Pancreas (tissue), 10 donors: ENCODE results near the gene SCNN1A. TPM values are rescaled to one million over a fixed set of nuclear protein-coding genes. Genes with fewer than 3 reads are reported as not detected.

Experiments
- ATAC-seq, 4 donors: fragments of 200-7000 bp; cut with Tn5 transposase; one replicate each; pipeline versions ENCODE4 v1.8.0 to v1.9.1; 2020; ENCODE audit warnings: mild to moderate bottlenecking in 4 of 4, moderate library complexity in 4 of 4
- DNase-seq, 6 donors: peaks; one replicate each; pipeline ENCODE4 v3.0.0-alpha.2; 2020
- FAIRE-seq: peaks from 2 replicates; lab custom pipeline; 2012; peaks lifted over from hg19 to GRCh38; lab: Jason Lieb, UNC
- H3K27ac ChIP-seq, 4 donors: fragments of 200-600 bp; sonication (generic); 1 replicate in 3 of 4; 2 replicates in 1 of 4; pipeline versions ENCODE4 v1.5.0 to v1.8.0; 2020
- H3K27me3 ChIP-seq, 4 donors: fragments of 200-600 bp; one replicate each; pipeline ENCODE4 v1.8.0; 2021
- H3K36me3 ChIP-seq, 3 donors: fragments of 200-600 bp; sonication (generic) in 1 of 3; one replicate each; pipeline versions ENCODE4 v1.5.0 to v1.8.0; 2020 to 2021
- H3K4me1 ChIP-seq, 3 donors: fragments of 200-600 bp; one replicate each; pipeline ENCODE4 v1.8.0; 2021
- H3K4me3 ChIP-seq, 4 donors: fragments of 200-600 bp; sonication (generic) in 2 of 4; one replicate each; pipeline versions ENCODE4 v1.5.0 to v1.8.0; 2020 to 2021
- H3K9me3 ChIP-seq, 4 donors: fragments of 200-600 bp; one replicate each; pipeline ENCODE4 v1.8.0; 2021
- CTCF ChIP-seq, 4 donors: fragments of 200-600 bp; sonication (generic) in 3 of 4; IDR thresholded peaks; one replicate each; pipeline versions ENCODE4 v1.5.0 to v1.8.0; 2021; ENCODE audit warnings: antibody characterized with exemption in 4 of 4
- WGBS, 2 donors: extraction: QIAGEN DNeasy Blood & Tissue Kit; methylation state at CpG; one replicate each; pipeline ENCODE4 v1.1.7; 2013; 5-methylcytosine and 5-hydroxymethylcytosine counted together
- intact Hi-C, 3 donors: fragments of 100-400 bp; cut with DNase I; formaldehyde crosslinking; loops; one replicate each; pipeline versions ENCODE4 v1.11.1 to v1.14.2; 2022
- polyA plus RNA-seq, 2 donors: library from polyadenylated mRNA; stranded (reverse); fragments of 200-250 nt; gene quantifications; one replicate each; pipeline ENCODE4 v1.2.3, GENCODE V29; 2013
- total RNA-seq, 6 donors: library from RNA; stranded (reverse); fragmentation: NEBNext Ultra II Directional in 4 of 6; extraction: Animal tissue kit (Norgen Biotek cat#: 25700) in 4 of 6; gene quantifications; one replicate each; pipeline versions ENCODE4 v1.2.1 to v1.2.4, GENCODE V29; 2021 to 2023
- donor health status: healthy with polysubstance abuse.
- donor health status: DM: no; HTN: no; CAD: no; lungs with moderate emphysema.
- donor health status: DM: no; HTN: no; CAD: no.
- donor health status: control.
- donor health status: control.
- donor health status: Bipolar disorder and iron deficiency.
- donor health status: DM: yes; HTN: yes; CAD: no.
- donor health status: DM: no; HTN: no; CAD: no.
- donor health status: DM: no; HTN: no; CAD: no.
- donor health status: DM: yes; HTN: yes; CAD: no.

Gene SCNN1A
- total and polyA plus RNA-seq, 8 donors = 21.0 to 87.8 (median 39.9) TPM

GRCh38 chr12:6370576-6370935 lies 4.8 kb downstream of the SCNN1A start:
- Histone ChIP-seq H3K27ac (peak overlapping the region; percentile 35 to 85 (median 64)), H3K9me3 (no peaks in the 10 kb centered on the region), H3K4me1 (peaks cover 0 to 4% (median 0%) of the 10 kb centered on the region in 3 donors), H3K27me3 (no peaks in the 10 kb centered on the region), H3K4me3 (no peak overlapping the region), H3K36me3 (no peaks in the 10 kb centered on the region)
- no peak for FAIRE-seq
- ATAC-seq = no peak
- 81 to 88% methylated on average over 4 of the region's 4 CpGs for WGBS, 2 donors
- intact Hi-C loops = no loop called here
- TF ChIP-seq CTCF (IDR thresholded peaks at IDR 0.05) = no peak
- DNase-seq = no peak

GRCh38 chr12:6369916-6370575 lies 5.3 kb downstream of the SCNN1A start:
- H3K27ac ChIP-seq = peak overlapping the region; percentile 35 to 85 (median 64)
- intact Hi-C loops = no loop called here
- H3K36me3 ChIP-seq = no peaks in the 10 kb centered on the region
- H3K4me3 ChIP-seq = no peak overlapping the region
- no peaks in the 10 kb centered on the region for H3K27me3 ChIP-seq
- no peak for TF ChIP-seq CTCF (IDR thresholded peaks at IDR 0.05)
- no peak for ATAC-seq
- H3K9me3 ChIP-seq = no peaks in the 10 kb centered on the region
- peak in 1 of 6 donors; percentile 35 for DNase-seq
- no peak for FAIRE-seq
- peaks cover 0 to 4% (median 0%) of the 10 kb centered on the region in 3 donors for H3K4me1 ChIP-seq
- 80 to 83% methylated on average over 9 of the region's 9 CpGs for WGBS, 2 donors

GRCh38 chr12:6368906-6369525 lies 6.3 kb downstream of the SCNN1A start:
- FAIRE-seq = no peak
- peak in 1 of 6 donors; percentile 40 for DNase-seq
- WGBS, 2 donors = 63 to 72% methylated on average over 9 of the region's 9 CpGs
- H3K27ac ChIP-seq = peak overlapping the region in 2 of 4 donors; percentile 80 to 85
- no peak overlapping the region for H3K4me3 ChIP-seq
- intact Hi-C loops = no loop called here
- H3K27me3 ChIP-seq = no peaks in the 10 kb centered on the region
- H3K4me1 ChIP-seq = peaks cover 0 to 6% (median 0%) of the 10 kb centered on the region in 3 donors
- H3K36me3 ChIP-seq = no peaks in the 10 kb centered on the region
- H3K9me3 ChIP-seq = no peaks in the 10 kb centered on the region
- no peak for TF ChIP-seq CTCF (IDR thresholded peaks at IDR 0.05)
- peak in 2 of 4 donors; percentile 2 to 3 for ATAC-seq

- no peaks in the 10 kb centered on the region for H3K36me3 ChIP-seq
- ATAC-seq (no peak), DNase-seq (no peak), FAIRE-seq (no peak)
- WGBS, 2 donors = 64% methylated on average over 15 of the region's 15 CpGs
- H3K9me3 ChIP-seq = no peaks in the 10 kb centered on the region
- intact Hi-C loops = no loop called here
- peak overlapping the region in 1 of 4 donors; percentile 26 for H3K27ac ChIP-seq
- peaks cover 0 to 8% (median 0%) of the 10 kb centered on the region in 3 donors for H3K4me1 ChIP-seq
- H3K27me3 ChIP-seq = no peaks in the 10 kb centered on the region
- H3K4me3 ChIP-seq = no peak overlapping the region
- no peak for TF ChIP-seq CTCF (IDR thresholded peaks at IDR 0.05)
Measured at GRCh38 chr12:6367969-6368892, 7.1 kb downstream of the SCNN1A start.
